K562 (cell line): ENCODE data around the gene PBX2. TPM values are rescaled to one million over a fixed set of nuclear protein-coding genes. Genes with fewer than 3 reads are reported as not detected.
A peak's percentile ranks its signal among the peaks of the same experiment; 100 is the strongest.

Experiments used
- ATAC-seq: fragments of 200-7000 bp; cut with Tn5 transposase; 3 replicates; pipeline ENCODE4 v1.9.1; 2020; ENCODE audit warnings: moderate library complexity
- BruUV-seq: library from RNA; stranded (reverse); fragments of 400-500 nt; replicated peaks from 2 replicates; lab custom pipeline; 2021; lab: Mats Ljungman, UMichigan
- CTCF ChIA-PET: fragments of 300-600 bp; formaldehyde crosslinking; extraction: SDS; loops from one replicate; lab custom pipeline; 2021; ENCODE audit warnings: low intra/inter-chr PET ratio; lab: Yijun Ruan, JAX
- POLR2A ChIA-PET: fragments of 300-600, 350-650 bp; sonication (Branson Sonifier 250); formaldehyde crosslinking; extraction: SDS; loops from one replicate; lab custom pipeline; 2021; ENCODE audit warnings: antibody characterized with exemption, inconsistent platforms; lab: Yijun Ruan, JAX
- DNase-seq, 4 experiments: peaks; one replicate each; pipeline versions ENCODE4 v3.0.0 to v3.0.0-alpha.2; 2011 to 2018; ENCODE audit warnings: low spot score in 3 of 4, mixed read lengths in 3 of 4; ENCODE audit errors: extremely low read depth in 1 of 4
- FAIRE-seq: peaks from 2 replicates; lab custom pipeline; 2011; peaks lifted over from hg19 to GRCh38; lab: Jason Lieb, UNC
- H2AFZ ChIP-seq: 2 replicates; pipeline ENCODE4 v1.6.0; 2011; ENCODE audit warnings: low read depth, low read length, control low read depth, inconsistent platforms
- H3K27ac ChIP-seq: fragments of 200-600 bp; 3 replicates; pipeline ENCODE4 v1.8.0; 2011; ENCODE audit warnings: low read depth, mild to moderate bottlenecking, control low read depth, inconsistent platforms, low read length, moderate library complexity, mixed read lengths; ENCODE audit errors: extremely low read depth
- H3K27me3 ChIP-seq, 2 experiments: fragments of 300-600 bp in 1 of 2; 2 replicates in 1 of 2; 3 replicates in 1 of 2; pipeline versions ENCODE4 v1.6.0 to v1.8.0; 2011; ENCODE audit warnings: inconsistent platforms in 2 of 2, low read length in 2 of 2, mild to moderate bottlenecking in 1 of 2, mixed read lengths in 1 of 2, moderate library complexity in 1 of 2; ENCODE audit not compliant: control insufficient read depth in 2 of 2, insufficient read depth in 2 of 2
- H3K36me3 ChIP-seq: fragments of 300-600 bp; 3 replicates; pipeline ENCODE4 v1.8.0; 2011; ENCODE audit warnings: mild to moderate bottlenecking, low read length, inconsistent platforms; ENCODE audit not compliant: control insufficient read depth, insufficient read depth
- H3K4me1 ChIP-seq, 2 experiments: fragments of 200-600 bp in 1 of 2; replicated peaks in 1 of 2; 2 replicates in 1 of 2; 3 replicates in 1 of 2; pipeline versions ENCODE4 v1.5.1 to v1.8.0; 2011; ENCODE audit warnings: inconsistent platforms in 2 of 2, low read length in 2 of 2, mild to moderate bottlenecking in 1 of 2, mixed read lengths in 1 of 2, moderate library complexity in 1 of 2; ENCODE audit not compliant: control insufficient read depth in 2 of 2, insufficient read depth in 2 of 2
- H3K4me2 ChIP-seq: 2 replicates; pipeline ENCODE4 v1.6.1; 2011; ENCODE audit warnings: low read length, control low read depth, inconsistent platforms, mixed read lengths; ENCODE audit not compliant: insufficient read depth
- H3K4me3 ChIP-seq: fragments of 200-600 bp; sonication (generic), shearing (Covaris generic); 2 replicates; pipeline ENCODE4 v1.5.1; 2016; ENCODE audit warnings: control low read depth, inconsistent platforms
- H3K79me2 ChIP-seq: fragments of 200-600 bp; 3 replicates; pipeline ENCODE4 v1.8.0; 2011; ENCODE audit warnings: low read length, inconsistent platforms; ENCODE audit not compliant: control insufficient read depth, insufficient read depth
- H3K9ac ChIP-seq, 2 experiments: 2 replicates each; pipeline versions ENCODE4 v1.6.0 to v1.6.1; 2011; ENCODE audit warnings: low read depth in 2 of 2, low read length in 2 of 2, control low read depth in 1 of 2, inconsistent platforms in 1 of 2, mild to moderate bottlenecking in 1 of 2, mixed read lengths in 1 of 2; ENCODE audit not compliant: insufficient read depth in 1 of 2
- H3K9me1 ChIP-seq: one replicate; pipeline ENCODE4 v1.6.0; 2011; ENCODE audit warnings: inconsistent platforms, mild to moderate bottlenecking, low read length, moderate library complexity; ENCODE audit not compliant: control insufficient read depth, insufficient read depth
- H3K9me3 ChIP-seq: replicated peaks from 2 replicates; pipeline ENCODE4 v1.5.1; 2011; ENCODE audit warnings: low read depth, low read length, inconsistent platforms; ENCODE audit not compliant: control insufficient read depth, insufficient read depth
- H4K20me1 ChIP-seq: replicated peaks from 2 replicates; pipeline ENCODE4 v1.6.1; 2011; ENCODE audit warnings: low read length, inconsistent platforms, mixed read lengths; ENCODE audit not compliant: control insufficient read depth, insufficient read depth
- ATF7 ChIP-seq: fragments of 450-650 bp; IDR thresholded peaks from 2 replicates; pipeline ENCODE4 v1.7.1; 2014; ENCODE audit warnings: mild to moderate bottlenecking, moderate library complexity
- HMGN3 ChIP-seq: IDR thresholded peaks from 2 replicates; pipeline ENCODE4 v1.6.1; 2011; ENCODE audit warnings: borderline replicate concordance, low read depth, mild to moderate bottlenecking, mixed read lengths, low read length; ENCODE audit not compliant: insufficient read length; ENCODE audit errors: extremely low read depth
- KLF13 ChIP-seq: fragments of 450-650 bp; IDR thresholded peaks from 2 replicates; pipeline ENCODE4 v1.6.1; 2016; ENCODE audit warnings: missing genetic modification characterization, low read depth, mild to moderate bottlenecking, missing compliant biosample characterization, moderate library complexity, borderline replicate concordance
- KLF16 ChIP-seq: IDR thresholded peaks from 2 replicates; pipeline ENCODE4 v1.6.1; 2016; ENCODE audit warnings: antibody characterized with exemption
- NCOR1 ChIP-seq: fragments of 450-650 bp; IDR thresholded peaks from 2 replicates; pipeline ENCODE4 v1.6.1; 2016; ENCODE audit warnings: mild to moderate bottlenecking, moderate library complexity
- NFRKB ChIP-seq: fragments of 450-650 bp; IDR thresholded peaks from 2 replicates; pipeline ENCODE4 v1.6.1; 2016; ENCODE audit warnings: low read depth
- RAD21 ChIP-seq, 2 experiments: fragments of 250-450 bp in 1 of 2; fragments of 450-650 bp in 1 of 2; sonication (Bioruptor Pico) in 1 of 2; formaldehyde crosslinking in 1 of 2; IDR thresholded peaks in 1 of 2; conservative IDR thresholded peaks in 1 of 2; 2 replicates each; pipeline versions ENCODE4 v1.4.0 to v1.8.0; 2020 to 2022; ENCODE audit warnings: mild to moderate bottlenecking in 2 of 2, moderate library complexity in 1 of 2
- TFAP4 ChIP-seq: sonication (generic); formaldehyde crosslinking; IDR thresholded peaks from 2 replicates; pipeline ENCODE4 v1.8.0; 2022; ENCODE audit warnings: missing genetic modification reagents, mild to moderate bottlenecking, moderate library complexity, borderline replicate concordance
- VEZF1 ChIP-seq: fragments of 200-800 bp; sonication (Bioruptor generic); IDR thresholded peaks from 2 replicates; pipeline ENCODE4 v1.6.1; 2017; ENCODE audit warnings: missing genetic modification characterization, missing compliant biosample characterization
- ZBTB2 ChIP-seq: fragments of 450-650 bp; IDR thresholded peaks from 2 replicates; pipeline ENCODE4 v1.6.1; 2016; ENCODE audit warnings: antibody characterized with exemption
- ZNF518B ChIP-seq: fragments of 250-450 bp; sonication (Bioruptor Pico); IDR thresholded peaks from 2 replicates; pipeline ENCODE4 v1.5.0; 2021; ENCODE audit warnings: mild to moderate bottlenecking, moderate library complexity
- ZNF584 ChIP-seq: fragments of 200-800 bp; sonication (Bioruptor generic); IDR thresholded peaks from 2 replicates; pipeline ENCODE4 v1.6.1; 2016; ENCODE audit warnings: low read depth, mild to moderate bottlenecking, missing genetic modification characterization, missing compliant biosample characterization
- WGBS: fragments of 100-300 bp; shearing (Covaris generic); methylation state at CpG from one replicate; pipeline ENCODE4 v1.1.6; 2016; ENCODE audit warnings: low coverage, mixed read lengths; ENCODE audit not compliant: insufficient coverage; ENCODE audit errors: missing lambda C conversion rate; 5-methylcytosine and 5-hydroxymethylcytosine counted together
- in situ Hi-C: fragments of 300-500 bp; cut with MboI; formaldehyde crosslinking; loops from 4 replicates; pipeline ENCODE4 v1.15.0; 2018; ENCODE audit warnings: inconsistent platforms, mixed read lengths
- intact Hi-C: fragments of 100-400 bp; cut with micrococcal nuclease; formaldehyde crosslinking; loops from 2 replicates; pipeline ENCODE4 v1.14.2; 2022
- polyA plus RNA-seq, 8 experiments: library from polyadenylated mRNA; depleted of rRNA in 4 of 8; stranded (reverse) in 5 of 8; unstranded in 3 of 8; fragments of >200 nt; fragmentation: Nextera tagmentation in 2 of 8; fragmentation: Illumina TruSeq in 1 of 8; extraction: Ambion mirVana in 2 of 8; extraction: Trizol in 1 of 8; gene quantifications; 2 replicates each; pipeline versions ENCODE4 v1.2.1 to v1.2.3, GENCODE V29; 2011 to 2014; ENCODE audit warnings: inconsistent platforms in 1 of 8, missing spikeins in 1 of 8
- total RNA-seq, 7 experiments: library from RNA; depleted of rRNA in 6 of 7; stranded (reverse); fragments of >200 nt in 6 of 7; fragmentation: Illumina TruSeq in 2 of 7; extraction: Trizol in 2 of 7; gene quantifications; 2 replicates each; pipeline versions ENCODE4 v1.2.1 to v1.2.3, GENCODE V29; 2011 to 2021; ENCODE audit warnings: low replicate concordance in 1 of 7

PBX2 gene
- total and polyA plus RNA-seq, 9 of the 15 experiments (the other 6 are each of a cell fraction or from before 2014, with no cell fraction given), result 1.9 to 134 (median 62.5) TPM

DNA sequence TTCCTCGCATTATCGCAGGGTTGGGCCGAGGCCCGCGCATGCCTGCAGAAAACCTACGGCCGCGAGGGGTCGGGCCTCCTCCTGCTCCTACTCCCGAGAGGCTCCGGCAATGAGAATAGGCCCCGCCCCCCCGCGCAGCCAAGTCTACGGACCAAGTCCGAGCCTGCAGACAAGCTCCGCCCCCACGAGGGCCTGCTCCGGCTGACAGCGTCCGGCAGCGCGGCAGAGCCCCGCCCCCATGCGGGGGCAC is 5.6 kb upstream of the PBX2 start:
- POLR2A ChIA-PET, result interaction anchor here (0.6 to 2.1 kb wide), 21 partner anchors 8 to 1076 kb away, joined by 3 to 23 read pairs (median 3); partner anchors contain the start of genes FKBPL, RNF5, RPS18 and VPS52
- FAIRE-seq (peak; percentile 99), ATAC-seq (peak; percentile 91), DNase-seq (peak; percentile 96 to 100 (median 97))
- Histone ChIP-seq H3K36me3 (no peaks in the 10 kb centered on the region; the same call in 2 of the 3 replicates), H3K27ac (no peak overlapping the region), H3K4me3 (peak overlapping the region; percentile 63), H3K4me2 (peak overlapping the region; percentile 89; the same call in 1 of the 2 replicates), H3K27me3 (no peaks in the 10 kb centered on the region; a peak in 1 of 5 replicates), H3K9me3 (no peaks in the 10 kb centered on the region), H3K4me1 (peaks cover 60 to 61% of the 10 kb centered on the region in 2 experiments), H2AFZ (no peak overlapping the region), H3K79me2 (peaks cover 31% of the 10 kb centered on the region), H3K9me1 (no peaks in the 10 kb centered on the region), H3K9ac (peak overlapping the region in 1 of 2 experiments; percentile 97; a peak in 2 of 4 replicates), H4K20me1 (no peaks in the 10 kb centered on the region)
- in situ Hi-C loops, result no loop called here
- intact Hi-C loops, result loop anchor here (1.0 to 10.0 kb wide), 8 partner anchors 19 to 777 kb away; partner anchors contain the start of genes AGPAT1, FKBPL, PPT2 and ZBTB12
- WGBS, result 2% methylated on average over 13 of the region's 25 CpGs
- CTCF ChIA-PET, result interaction anchor here (0.7 to 1.1 kb wide), 2 partner anchors 20 to 76 kb away, joined by 3 to 4 read pairs; no protein-coding TSS in a partner anchor
- BruUV-seq, result no TSS peak
- TF ChIP-seq ZNF584 (CRISPR knock-in tag) (no peak), ZBTB2 (peak; percentile 40; the same call in 1 of the 2 replicates), VEZF1 (peak; percentile 80), NFRKB (no peak), KLF16 (0 out of 2 replicates have a peak, but pooled peaks have one; percentile 14), ZNF518B (CRISPR knock-in tag) (no peak), NCOR1 (no peak), ATF7 (peak; percentile 84), TFAP4 (CRISPR knock-in tag) (peak; percentile 94), RAD21 (CRISPR knock-in tag; conservative IDR thresholded peaks at IDR 0.05 in 1 of 2, IDR thresholded peaks at IDR 0.05 in 1 of 2) (no peak), HMGN3 (peak; percentile 99), KLF13 (peak; percentile 66; the same call in 1 of the 2 replicates)
